Renal cortical epithelial cell (primary cell): Measurements from ENCODE around the gene ABHD2. TPM values are rescaled to one million over a fixed set of nuclear protein-coding genes. Genes with fewer than 3 reads are reported as not detected.

Experiments
- DNase-seq: peaks from one replicate; pipeline ENCODE4 v3.0.0-alpha.2; 2011; ENCODE audit warnings: low read depth
- total RNA-seq: library from RNA; depleted of rRNA; stranded (reverse); fragments of >200 nt; gene quantifications from 2 replicates; pipeline ENCODE4 v1.2.3, GENCODE V29; 2014

The ABHD2 gene
- total RNA-seq, 1 donor from 2014 or later = 82.1 TPM

DNA sequence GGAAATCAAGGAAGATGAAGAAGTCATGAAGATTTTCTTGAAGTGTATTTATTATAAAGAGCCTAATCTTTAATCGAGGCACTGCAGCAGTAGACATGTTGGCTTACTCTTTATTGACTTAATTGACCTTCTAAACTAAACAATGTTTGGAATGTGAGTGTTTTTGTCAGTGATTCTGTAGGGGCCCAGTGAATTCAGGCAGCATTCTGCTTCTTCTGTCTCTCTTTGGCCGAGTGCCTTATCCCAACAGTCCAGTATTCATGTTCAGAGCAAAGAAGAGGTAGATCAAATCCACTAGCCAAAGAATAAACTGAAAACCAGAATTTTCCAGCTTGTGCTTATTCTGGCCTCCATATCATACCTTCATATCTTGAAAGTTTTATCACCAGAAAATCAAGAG lies 77.4 kb downstream of the ABHD2 start:
- peak; percentile 40 for DNase-seq

DNA sequence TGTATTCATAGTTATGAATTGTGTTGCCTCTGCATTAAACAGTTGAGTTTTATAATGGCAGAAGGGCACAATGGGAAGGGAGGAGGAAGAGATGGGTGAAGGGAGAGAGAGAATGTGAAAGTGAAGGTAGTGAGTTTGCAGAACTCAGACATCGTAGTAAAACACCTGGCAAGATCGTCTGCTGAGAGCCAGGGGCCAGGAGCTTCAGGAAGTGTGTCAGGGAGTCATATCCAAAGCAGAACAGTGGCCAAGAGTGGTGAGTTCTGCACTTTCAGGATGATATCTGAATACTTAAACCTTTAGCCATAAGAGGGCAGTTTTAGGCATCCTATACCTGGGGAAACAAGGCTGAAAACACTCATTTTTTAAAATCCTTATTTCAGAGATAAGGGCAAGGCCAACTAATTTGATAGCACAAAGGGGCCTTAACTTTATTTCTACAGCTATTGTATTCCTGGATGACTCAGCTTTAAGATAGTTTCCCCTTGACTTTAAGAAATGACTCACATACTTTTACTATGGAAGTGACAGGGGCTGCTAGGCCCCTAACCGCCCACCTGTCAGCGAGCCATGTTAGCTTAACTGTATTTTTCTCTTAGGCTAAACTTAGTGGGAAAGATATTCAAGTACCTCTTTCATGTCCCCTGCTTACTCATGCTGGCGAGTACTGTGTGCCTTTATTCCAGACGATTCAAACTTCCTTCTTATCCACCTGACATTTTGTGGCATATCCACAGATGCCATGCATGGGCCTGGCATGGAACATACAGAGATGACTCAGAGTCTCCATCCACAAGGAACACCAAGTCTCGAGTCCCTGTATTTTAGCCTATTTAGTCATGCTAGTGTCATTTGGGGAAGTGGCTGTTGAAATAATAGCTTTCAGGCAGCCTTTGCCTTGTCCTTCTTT lies 79.3 kb downstream of the ABHD2 start:
- peak; percentile 94 for DNase-seq

DNA sequence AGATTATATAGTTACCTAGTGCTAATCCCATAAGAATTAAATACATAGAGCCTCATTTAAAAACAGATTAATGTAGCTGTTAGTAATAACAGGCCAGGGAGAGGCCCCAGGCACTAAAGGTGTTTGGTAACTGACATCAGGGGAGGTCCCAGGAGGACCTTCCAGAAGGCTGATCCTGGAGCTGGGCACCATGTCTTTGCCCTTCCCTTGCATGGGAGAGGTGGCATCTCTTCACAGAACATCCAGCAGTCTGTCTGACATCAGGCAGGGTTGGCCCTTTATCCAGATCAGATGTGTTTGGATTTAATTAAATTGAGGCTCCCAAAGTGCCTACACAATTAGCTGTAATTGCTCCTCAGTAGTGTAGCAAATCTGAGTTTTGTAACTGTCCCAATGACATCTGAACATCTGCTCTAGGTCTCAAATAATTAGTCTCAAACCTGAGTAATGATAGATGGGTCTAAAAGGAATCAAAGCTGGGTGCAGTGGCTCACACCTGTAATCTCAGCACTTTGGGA lies 80.1 kb downstream of the ABHD2 start:
- no peak for DNase-seq

DNA sequence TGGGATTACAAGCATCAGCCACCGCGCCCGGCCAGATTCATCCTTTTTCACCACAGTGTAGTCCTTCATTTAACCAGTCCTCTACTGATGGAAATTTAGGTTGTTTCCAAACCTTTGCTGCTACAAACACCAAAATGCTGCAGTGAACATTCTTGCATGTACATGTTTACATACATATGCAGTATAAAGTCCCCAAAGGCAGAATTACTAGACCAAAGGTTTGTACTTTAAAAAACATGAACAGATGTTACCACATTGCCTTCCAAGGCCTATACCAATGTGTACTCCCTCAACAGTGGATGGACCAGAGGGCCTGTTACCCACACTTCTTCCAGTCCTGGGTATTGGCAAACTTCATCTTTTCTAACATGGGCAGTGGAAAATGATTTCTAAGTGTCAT lies 82.1 kb downstream of the ABHD2 start:
- no peak for DNase-seq

DNA sequence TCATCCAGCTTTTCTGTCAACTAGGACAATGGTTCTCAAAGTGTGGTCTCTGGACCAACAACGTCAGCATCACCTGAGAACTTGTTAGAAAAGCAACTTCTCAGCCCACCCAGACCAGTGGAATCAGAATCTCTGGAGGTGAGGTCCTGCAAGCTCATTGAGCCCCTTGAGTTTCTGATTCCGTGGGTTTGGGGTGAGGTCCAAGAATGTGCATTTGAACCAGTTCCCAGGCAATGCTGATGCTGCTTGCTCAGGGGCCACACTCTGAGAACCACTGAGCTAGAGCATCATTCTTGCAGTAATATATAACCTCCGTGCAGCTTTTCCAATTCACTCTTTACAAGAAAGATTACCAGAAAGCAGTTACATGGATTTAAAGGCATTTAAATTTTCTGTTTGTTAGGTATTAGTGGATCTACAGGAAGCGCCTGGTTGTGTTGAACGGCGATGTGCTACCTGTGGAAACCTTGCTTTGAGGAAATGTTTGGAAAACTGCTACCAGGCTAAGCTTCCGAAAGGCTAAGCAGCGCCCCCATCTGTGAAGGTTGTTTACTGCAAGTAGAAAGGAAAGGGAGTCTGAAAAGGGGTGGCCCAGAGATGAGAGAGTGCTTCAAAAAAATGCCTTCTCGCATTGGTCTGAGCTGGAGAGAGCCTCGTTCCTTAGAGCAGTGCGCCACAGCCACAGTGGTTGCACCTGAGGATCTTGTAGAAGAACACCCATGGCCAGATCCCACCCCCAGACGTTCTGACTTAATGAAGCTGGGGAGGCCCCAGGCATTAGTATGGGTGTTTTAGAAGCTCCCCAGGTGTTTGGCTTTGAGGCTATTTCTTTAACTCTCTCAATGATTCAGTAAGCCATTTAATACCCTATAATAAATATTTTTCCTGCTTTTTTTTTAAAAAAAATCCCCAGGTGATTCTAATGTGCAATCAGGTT lies 83.1 kb downstream of the ABHD2 start:
- peak; percentile 35 for DNase-seq

DNA sequence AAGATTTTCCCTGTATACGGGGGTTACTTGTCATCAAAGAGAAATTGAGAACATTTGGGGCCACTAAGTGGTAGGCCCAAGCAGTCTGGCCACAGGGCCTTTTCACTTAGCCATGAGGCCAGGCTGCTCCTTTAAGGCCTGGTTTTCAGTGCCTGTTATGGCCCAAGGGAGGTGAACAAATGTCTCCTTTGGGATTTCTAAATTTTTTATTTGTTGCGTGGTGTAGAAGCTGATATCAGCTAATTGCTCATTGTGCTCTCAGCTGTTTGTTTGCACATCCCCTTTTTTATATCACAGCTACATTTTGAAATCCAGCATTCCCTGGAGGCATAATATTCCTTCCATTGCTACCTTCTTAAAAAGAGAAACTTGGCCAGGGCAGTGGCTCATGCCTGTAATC lies 84.7 kb downstream of the ABHD2 start:
- no peak for DNase-seq

DNA sequence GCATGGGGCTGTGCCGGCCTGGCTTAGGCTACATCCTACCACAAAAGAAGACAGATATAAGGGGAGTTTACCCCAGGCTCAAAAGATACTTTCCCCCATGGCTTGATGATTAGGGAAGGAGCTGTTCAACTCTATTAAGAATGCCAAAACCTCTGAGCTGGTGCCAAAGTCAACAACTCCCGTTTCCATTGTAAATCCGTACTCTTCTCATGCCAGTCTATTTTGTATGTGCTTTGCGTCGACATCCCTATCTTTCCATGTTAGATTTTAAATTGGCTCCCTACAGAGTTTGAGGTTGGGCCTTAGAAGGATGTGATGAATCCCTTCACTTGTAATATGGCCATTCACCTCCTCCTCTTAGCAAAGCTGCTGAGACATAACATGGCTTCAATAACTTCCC lies 86.2 kb downstream of the ABHD2 start:
- DNase-seq = no peak

DNA sequence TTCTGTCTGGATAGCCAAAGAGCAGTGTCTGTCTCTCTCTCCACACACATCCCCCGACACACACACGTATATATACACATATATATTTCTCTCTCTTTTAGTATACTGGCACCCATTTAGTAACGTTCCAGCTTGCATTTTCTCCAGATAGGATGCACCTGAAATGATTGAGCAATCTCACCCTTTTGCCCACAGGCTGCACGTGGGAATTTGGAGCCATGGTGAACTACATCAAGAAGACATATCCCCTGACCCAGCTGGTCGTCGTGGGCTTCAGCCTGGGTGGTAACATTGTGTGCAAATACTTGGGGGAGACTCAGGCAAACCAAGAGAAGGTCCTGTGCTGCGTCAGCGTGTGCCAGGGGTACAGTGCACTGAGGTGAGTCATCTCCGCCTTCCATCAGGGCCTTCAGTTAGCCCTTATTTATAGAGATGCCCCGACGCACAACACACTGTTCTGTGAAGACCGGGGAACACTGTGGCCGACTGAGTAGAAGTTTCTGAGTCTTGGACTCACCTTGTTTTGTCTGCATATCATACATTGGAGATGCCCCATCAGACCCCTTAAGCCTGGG lies 87.4 kb downstream of the ABHD2 start:
- no peak for DNase-seq

DNA sequence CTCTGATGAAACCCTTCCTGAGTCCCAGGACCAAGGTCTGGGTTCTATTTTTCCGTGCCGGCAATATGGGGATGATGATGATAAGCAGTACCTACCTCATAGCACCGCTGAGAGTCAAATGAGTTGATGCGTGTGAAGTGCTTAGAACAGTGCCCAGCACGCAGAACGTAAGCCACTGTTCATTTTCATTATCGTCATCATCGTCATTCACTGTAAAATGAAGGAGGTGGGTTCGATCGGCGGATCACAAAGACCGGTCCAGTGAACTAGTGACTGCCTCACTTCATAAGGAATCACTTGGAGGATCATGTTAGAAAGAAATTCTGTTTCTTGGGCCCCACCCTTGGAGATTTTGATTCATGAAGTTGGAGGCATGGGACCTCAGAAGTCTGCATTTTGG lies 88.9 kb downstream of the ABHD2 start:
- no peak for DNase-seq

DNA sequence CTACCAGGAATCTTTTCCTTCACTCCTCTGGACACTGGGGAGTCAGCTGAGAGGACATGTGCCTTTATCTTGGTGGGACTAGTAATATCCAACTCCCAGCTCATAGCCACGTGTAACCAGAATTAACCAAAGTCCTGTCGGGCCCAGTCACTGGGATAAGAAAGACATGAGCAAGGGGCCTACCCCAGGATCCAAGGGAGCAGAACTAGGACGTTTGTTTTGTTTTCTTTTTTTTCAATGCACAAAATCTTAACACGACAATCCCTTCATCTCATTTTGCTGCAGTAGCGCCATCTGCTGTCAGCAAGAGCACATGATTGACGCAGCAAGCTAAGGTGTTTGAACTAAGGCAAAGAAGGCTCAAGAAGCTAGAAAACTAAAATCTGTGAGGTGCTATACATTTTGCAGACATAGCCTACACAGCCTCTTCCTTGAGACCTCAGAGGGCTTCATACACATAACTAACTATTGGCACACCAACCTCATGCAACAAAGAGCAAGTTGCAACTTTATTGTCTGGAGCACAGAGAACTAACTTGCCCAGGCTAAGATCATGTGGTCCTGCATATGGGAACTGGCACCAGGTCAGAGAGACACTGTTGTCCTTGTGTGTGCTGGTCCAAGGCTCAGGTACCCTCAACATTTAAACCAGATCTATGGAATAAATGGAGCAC lies 89.5 kb downstream of the ABHD2 start:
- DNase-seq = peak; percentile 67

DNA sequence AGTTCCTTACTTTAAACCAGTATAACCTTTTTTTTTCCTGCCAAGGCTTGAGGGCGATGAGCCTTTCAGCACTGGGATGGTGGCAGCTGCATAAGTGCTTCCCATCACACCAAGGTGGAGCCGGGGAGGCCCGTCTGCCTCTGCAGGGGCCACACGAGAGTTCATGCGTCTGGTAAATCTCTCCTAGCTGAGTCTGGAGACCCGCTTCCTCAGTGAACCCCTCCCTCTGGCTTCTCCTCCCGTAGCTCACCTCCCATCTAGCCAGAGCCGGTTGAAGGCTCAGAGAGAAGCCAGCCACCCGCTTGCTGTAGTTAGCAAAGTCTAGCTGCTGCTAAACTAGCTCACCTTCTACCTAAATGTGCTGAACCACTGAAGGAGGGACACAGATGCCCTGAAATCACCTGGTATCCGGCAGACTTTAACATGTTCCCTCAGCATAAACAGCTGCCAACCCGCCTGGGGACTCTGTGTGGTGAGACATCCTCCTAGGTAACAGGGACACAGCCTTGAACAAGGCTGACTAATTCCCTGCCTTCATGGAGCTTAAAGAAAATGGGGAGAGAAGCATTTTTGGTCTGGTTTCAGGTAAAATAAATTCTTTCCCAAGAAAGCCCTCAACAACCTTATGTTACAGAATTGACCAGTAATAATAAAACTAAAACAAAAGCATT lies 90.2 kb downstream of the ABHD2 start:
- no peak for DNase-seq

DNA sequence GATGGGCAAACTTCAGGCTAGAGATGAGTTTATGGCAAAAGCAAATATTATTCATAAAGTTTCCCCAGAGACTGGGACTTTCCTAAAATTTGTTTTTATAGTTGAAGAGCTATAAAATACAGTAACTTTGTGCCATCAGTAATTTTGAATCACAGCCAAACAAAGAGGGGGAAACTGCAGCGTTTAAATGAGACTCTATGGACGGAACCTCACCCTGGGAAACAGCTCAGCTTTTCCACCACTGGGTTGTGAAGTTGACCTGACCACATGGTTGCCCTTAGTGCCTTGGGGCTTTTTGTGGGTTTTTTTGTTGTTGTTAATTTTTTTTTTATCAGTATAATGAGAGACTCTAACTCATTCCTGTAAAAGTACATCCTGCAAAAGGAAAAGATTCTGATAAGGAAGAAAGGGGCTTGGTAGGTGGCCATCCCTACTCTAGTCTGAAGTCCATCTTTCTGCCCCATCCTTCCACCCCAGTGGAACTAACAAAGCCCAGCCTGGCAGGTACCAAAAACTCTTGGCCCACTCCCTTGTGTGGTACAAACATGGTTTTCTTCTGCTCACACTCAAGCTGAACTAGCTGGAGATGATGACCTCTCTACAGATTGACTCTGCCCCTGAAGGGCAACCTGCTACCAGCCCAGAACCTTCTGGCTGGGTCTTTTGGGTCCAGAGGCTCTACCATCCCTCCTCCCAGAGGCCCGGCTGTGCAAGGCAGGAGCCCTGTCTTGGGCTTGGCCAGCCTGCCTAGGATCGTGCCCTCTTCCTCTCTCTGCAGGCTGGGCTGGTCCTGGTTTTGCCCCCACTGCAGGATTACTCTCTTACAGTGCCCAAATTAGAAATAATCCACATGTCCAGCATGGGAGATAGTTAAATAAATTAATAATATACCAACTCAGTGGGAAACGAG lies 92.0 kb downstream of the ABHD2 start:
- DNase-seq = no peak

DNA sequence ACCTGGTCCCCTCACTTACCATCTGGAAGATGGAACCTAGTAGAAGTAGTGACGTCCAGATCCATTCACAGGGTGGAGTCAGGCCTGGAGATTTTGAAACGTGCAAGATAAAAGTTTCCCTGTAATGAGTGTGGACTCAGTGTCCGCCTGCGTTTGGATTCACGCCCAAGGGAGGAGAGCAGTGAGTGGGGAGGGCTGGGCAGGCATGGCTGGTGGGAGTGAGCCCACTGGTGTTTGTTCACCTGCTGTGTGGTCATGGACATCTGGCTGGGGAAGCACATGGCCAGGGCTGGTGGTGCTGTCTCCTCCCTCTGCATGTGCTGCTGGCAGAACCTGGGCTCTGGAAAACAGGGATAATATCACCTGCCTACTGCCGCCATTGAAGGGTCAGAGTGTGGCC lies 96.1 kb downstream of the ABHD2 start:
- DNase-seq = no peak

DNA sequence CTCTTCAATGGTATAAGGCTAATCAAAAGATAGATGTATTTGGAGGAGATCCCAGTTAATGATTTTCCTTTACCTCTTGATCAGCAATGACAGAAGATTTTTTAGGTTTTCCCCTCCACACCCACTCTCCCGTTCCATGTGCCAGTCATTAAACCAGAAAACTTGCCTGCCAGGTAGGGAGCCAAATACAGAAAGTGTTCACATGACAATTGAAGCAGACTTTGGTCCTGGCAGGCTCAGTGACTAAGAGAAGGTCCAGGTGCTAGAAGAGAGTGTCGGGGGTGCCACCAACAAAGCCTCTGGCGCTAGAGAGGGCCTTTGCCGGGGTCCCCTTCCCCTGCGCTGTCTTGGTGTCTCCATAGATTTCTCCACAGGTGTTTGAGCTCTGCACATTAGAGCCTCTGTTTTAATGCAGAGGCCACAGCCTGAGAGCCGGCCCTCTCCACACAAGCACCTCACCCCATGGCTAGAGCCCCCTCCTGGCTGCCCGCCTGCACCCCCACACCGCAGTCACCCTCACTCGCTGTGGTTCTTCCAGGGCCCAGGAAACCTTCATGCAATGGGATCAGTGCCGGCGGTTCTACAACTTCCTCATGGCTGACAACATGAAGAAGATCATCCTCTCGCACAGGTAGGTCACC lies 96.8 kb downstream of the ABHD2 start:
- no peak for DNase-seq

DNA sequence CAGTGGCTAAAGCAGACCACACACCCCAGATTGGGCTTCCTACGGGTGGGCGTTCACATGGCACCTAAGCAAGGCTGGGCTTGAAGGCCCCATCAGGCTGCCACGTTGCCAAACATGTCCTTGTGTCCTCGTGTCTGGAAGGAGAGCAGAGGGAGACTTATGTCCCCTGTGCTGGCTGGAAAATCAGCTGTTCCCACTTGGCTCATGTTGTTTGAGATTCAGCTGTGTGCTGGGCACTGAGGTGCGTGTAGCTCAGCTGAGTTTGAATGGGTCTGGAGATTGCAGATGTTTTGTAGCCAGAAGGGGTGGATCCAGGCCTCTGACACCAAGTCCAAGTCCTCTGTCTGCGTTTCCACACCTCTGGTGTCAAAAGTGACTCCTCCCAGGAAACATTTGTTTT lies 98.5 kb downstream of the ABHD2 start:
- no peak for DNase-seq

DNA sequence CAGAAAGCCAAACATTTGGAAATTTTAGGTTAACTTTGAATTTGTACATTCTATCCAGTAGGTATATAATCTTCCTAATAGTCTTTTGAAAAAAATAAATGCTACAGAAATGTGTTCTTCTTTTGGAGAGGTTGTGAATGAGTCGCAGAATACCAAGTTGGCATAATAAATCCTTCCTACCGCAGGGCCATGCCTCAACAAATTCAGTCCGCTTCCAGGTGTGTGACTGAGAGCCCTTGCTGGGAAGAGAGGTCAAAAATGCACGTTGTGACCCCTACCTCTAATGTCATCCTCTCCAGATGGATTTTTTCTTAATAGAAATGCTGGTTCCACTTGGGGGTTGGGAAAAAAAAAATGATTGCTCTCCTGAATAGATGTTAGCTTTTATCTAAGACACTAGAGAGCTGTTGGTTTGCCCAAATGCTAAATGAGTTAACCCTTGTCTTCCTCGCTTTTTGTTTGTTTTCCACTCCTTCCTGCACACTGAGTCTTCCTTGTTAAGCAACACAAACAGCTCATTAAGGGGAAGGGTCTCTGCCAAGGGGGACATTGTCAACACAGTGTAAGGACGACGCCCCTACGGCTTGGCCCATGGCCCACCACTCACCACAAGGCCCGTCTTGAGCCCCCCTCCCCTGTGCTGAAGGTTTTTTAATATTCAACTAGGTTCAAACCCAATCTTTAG lies 99.2 kb downstream of the ABHD2 start:
- peak; percentile 38 for DNase-seq

DNA sequence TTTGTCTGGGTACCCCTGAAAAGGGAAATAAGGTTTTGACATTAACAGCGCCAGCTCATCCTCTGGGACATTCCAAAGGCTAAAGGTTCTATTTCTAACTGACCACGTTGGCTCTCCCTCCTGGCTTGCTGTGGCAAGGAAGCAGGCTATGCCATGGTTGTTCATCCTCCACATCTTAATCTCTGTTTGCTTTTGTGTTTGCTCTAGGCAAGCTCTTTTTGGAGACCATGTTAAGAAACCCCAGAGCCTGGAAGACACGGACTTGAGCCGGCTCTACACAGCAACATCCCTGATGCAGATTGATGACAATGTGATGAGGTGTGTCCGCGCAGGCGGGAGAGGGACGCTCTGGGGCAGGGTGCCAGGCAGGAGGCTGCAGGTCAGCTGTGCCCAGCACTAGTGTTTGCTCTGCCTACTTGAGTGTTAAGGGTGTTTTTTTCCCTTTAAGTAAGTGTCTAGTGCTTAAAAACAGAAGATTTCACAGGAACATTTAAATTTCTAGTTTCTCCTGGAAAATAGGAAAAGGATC lies 99.8 kb downstream of the ABHD2 start:
- peak; percentile 64 for DNase-seq

DNA sequence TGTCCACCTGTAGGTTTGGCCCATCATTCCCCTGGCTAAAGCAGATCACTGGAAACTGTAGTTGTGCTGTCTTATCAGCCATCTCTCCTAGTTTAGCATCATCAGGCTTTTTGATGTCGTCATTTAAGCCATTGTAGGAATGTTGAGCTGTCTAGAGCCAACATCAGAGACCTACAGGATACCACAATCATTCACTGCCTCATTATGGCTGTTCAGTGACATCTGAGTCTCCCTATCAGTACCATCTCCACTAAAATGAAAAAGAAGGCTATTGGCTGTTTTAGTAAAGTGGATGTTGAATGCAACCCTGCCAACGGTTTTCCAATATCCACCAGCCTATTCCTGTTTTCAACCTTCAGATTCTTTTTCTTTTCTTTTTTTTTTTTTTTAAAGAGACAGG lies 103.9 kb downstream of the ABHD2 start:
- no peak for DNase-seq

DNA sequence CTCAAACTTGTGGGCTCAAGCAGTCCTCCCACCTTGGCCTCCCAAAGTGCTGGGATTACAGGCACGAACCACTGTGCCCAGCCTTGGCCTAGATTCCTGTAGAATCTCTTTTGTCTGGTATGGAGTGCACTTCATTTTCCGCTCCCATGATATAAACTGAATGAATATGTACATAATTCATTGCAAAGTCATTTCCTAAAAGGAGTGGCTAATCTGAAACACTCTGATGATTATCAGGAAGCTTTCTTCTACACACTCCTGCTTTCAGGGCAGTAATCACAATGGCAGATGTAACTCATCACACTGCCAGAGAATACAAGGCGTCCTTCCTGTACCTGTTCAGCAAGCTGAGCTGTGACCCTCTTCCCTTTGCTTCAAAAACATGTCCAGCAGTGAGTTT lies 104.5 kb downstream of the ABHD2 start:
- no peak for DNase-seq
